HL-60 (cell line): ENCODE results near the gene PRKAG2.

ENCODE experiments used
- CTCF ChIP-seq: IDR thresholded peaks from one replicate; pipeline ENCODE4 v1.5.1; 2011; ENCODE audit warnings: low read length, control low read depth, inconsistent platforms; ENCODE audit not compliant: insufficient read depth
- GABPA ChIP-seq: IDR thresholded peaks from 2 replicates; pipeline ENCODE4 v1.6.1; 2012; ENCODE audit warnings: low read depth
- SPI1 ChIP-seq: IDR thresholded peaks from 2 replicates; pipeline ENCODE4 v1.6.1; 2012; ENCODE audit warnings: low read depth, mild to moderate bottlenecking, borderline replicate concordance

DNA sequence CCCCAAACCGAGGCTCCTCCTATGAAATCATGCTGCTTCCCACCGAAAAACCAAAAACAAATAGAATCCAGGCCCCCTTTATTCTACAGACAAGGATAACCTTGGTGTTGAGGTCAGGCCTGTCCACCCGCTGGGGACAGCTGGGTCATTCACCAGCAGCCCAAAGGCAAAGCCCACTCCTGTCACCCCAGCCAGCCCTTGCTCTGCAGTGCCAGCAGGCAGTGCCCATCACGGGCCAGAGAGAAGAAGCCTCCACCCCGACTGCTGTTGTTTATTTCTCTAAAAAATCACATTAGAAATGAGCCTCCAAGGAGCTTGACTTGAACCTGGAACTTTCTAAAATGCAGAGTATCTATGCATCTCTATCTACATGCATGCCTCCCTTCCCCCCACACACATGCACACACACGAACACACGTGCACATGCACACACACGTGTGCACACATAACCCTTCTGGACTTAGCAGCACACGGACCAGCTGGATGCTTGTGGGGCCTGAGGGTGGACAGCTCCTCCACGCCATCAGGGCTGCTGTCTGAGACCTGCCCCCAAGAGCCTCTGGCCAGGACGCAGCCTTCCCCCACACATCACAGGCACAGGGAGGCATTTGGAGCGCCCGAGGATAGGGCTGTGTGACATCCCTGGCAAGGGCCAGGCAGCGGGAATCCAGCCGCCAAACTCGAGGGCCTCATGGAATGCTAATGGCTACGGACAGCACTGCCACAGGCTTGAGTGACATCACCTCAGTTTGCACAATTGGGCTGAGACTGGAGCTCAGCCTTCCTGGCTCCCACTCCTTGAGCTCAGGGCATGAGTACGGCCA lies 22.8 kb downstream of the PRKAG2 start:
- TF ChIP-seq CTCF = no peak
- TF ChIP-seq SPI1 = no peak
- TF ChIP-seq GABPA = no peak
